Measurements from ENCODE around the gene PTPN13.

Gene PTPN13

GRCh38 chr4:86818211-86818610 is 224.1 kb downstream of the PTPN13 start:
- no peak for TF ChIP-seq CTCF (conservative IDR thresholded peaks at IDR 0.05)
- no peak overlapping the region for H3K27ac ChIP-seq

- H3K27ac ChIP-seq = no peak overlapping the region
- no peak for TF ChIP-seq CTCF (conservative IDR thresholded peaks at IDR 0.05)
Measured at GRCh38 chr4:86818841-86819240, 224.7 kb downstream of the PTPN13 start.

GRCh38 chr4:86819561-86819960 is 225.4 kb downstream of the PTPN13 start:
- no peak for TF ChIP-seq CTCF (conservative IDR thresholded peaks at IDR 0.05)
- H3K27ac ChIP-seq = no peak overlapping the region

GRCh38 chr4:86821151-86821550 is 227.0 kb downstream of the PTPN13 start:
- TF ChIP-seq CTCF (conservative IDR thresholded peaks at IDR 0.05) = no peak
- H3K27ac ChIP-seq = no peak overlapping the region

GRCh38 chr4:86822136-86822535 is 228.0 kb downstream of the PTPN13 start:
- no peak for TF ChIP-seq CTCF (conservative IDR thresholded peaks at IDR 0.05)
- no peak overlapping the region for H3K27ac ChIP-seq

- no peak overlapping the region for H3K27ac ChIP-seq
- no peak for TF ChIP-seq CTCF (conservative IDR thresholded peaks at IDR 0.05)
Measured at GRCh38 chr4:86825511-86825910, 231.4 kb downstream of the PTPN13 start.

- TF ChIP-seq CTCF (conservative IDR thresholded peaks at IDR 0.05) = no peak
- H3K27ac ChIP-seq = no peak overlapping the region
Measured at GRCh38 chr4:86831262-86832130, 237.4 kb downstream of the PTPN13 start.

Data from VCaP (cell line).